A673 (cell line): ENCODE measurements around the gene PRPF38B. TPM values are rescaled to one million over a fixed set of nuclear protein-coding genes. Genes with fewer than 3 reads are reported as not detected.
"Not testable (repeated sequence)": the region's sequence is repeated elsewhere in the genome, so short reads cannot be mapped to it uniquely, and the experiment has no call there.

Experiments used
- BruUV-seq: library from RNA; stranded (reverse); fragments of 400-500 nt; replicated peaks from 2 replicates; lab custom pipeline; 2021; lab: Mats Ljungman, UMichigan
- CTCF ChIA-PET: fragments of 300-600 bp; sonication (Branson Sonifier 250); formaldehyde crosslinking; loops from one replicate; lab custom pipeline; 2022; ENCODE audit warnings: antibody characterized with exemption; lab: Charles Lee
- POLR2A ChIA-PET: fragments of 300-600 bp; sonication (Branson Sonifier 250); formaldehyde crosslinking; loops from one replicate; lab custom pipeline; 2022; ENCODE audit warnings: antibody characterized with exemption; ENCODE audit not compliant: low non-redundant PET; lab: Charles Lee
- DNase-seq: peaks from one replicate; pipeline ENCODE4 v3.0.0-alpha.2; 2015; ENCODE audit warnings: low spot score
- H3K27ac ChIP-seq: fragments of 200-600 bp; sonication (generic); 2 replicates; pipeline ENCODE4 v1.5.1; 2016; ENCODE audit warnings: mixed run types, low read depth, mild to moderate bottlenecking, mixed read lengths, antibody characterized with exemption, low read length; ENCODE audit not compliant: poor library complexity, severe bottlenecking
- H3K27me3 ChIP-seq: fragments of 200-600 bp; sonication (generic); replicated peaks from 2 replicates; pipeline ENCODE4 v1.6.1; 2017; ENCODE audit warnings: mixed run types, low read depth, mild to moderate bottlenecking, mixed read lengths, antibody characterized with exemption, low read length; ENCODE audit not compliant: insufficient read depth, poor library complexity
- H3K36me3 ChIP-seq: fragments of 200-600 bp; sonication (generic); 2 replicates; pipeline ENCODE4 v1.6.1; 2016; ENCODE audit warnings: mixed run types, mild to moderate bottlenecking, mixed read lengths, antibody characterized with exemption, low read length; ENCODE audit not compliant: insufficient read depth, poor library complexity, severe bottlenecking
- H3K4me1 ChIP-seq: fragments of 200-600 bp; sonication (generic); 2 replicates; pipeline ENCODE4 v1.6.1; 2017; ENCODE audit warnings: mixed run types, mild to moderate bottlenecking, mixed read lengths, antibody characterized with exemption, low read length; ENCODE audit not compliant: insufficient read depth, poor library complexity, severe bottlenecking
- H3K4me3 ChIP-seq: fragments of 200-600 bp; sonication (generic); 2 replicates; pipeline ENCODE4 v1.5.1; 2016; ENCODE audit warnings: low read depth, mixed run types, mild to moderate bottlenecking, mixed read lengths, low read length; ENCODE audit not compliant: poor library complexity, severe bottlenecking
- H3K9me3 ChIP-seq: fragments of 200-600 bp; sonication (generic); 2 replicates; pipeline ENCODE4 v1.6.1; 2016; ENCODE audit warnings: mixed run types, low read depth, mild to moderate bottlenecking, mixed read lengths, antibody characterized with exemption, low read length; ENCODE audit not compliant: poor library complexity, severe bottlenecking
- EZH2 ChIP-seq: fragments of 200-600 bp; sonication (generic); IDR thresholded peaks from 2 replicates; pipeline ENCODE4 v1.6.1; 2017; ENCODE audit warnings: borderline replicate concordance, low read depth, mild to moderate bottlenecking, mixed read lengths, antibody characterized with exemption, low read length; ENCODE audit not compliant: poor library complexity, severe bottlenecking
- intact Hi-C: fragments of 100-400 bp; cut with micrococcal nuclease; formaldehyde crosslinking; loops from one replicate; pipeline ENCODE4 v1.10.0; 2022; ENCODE audit not compliant: unreplicated experiment
- total RNA-seq: library from RNA; stranded (reverse); gene quantifications from 2 replicates; pipeline ENCODE4 v1.2.3, GENCODE V29; 2021
- TF ChIP-seq, protein P1 (sequence below): fragments of 300-800, 200-600 bp; sonication (generic); conservative IDR thresholded peaks from 2 replicates; pipeline ENCODE4 v1.5.1; 2017; ENCODE audit warnings: low read depth, mild to moderate bottlenecking, antibody characterized with exemption, low read length, moderate library complexity, mixed read lengths

Gene PRPF38B
- total RNA-seq, 1 experiment from 2014 or later, result 59.5 TPM

- Histone ChIP-seq H3K4me3 (no peak overlapping the region), H3K27me3 (no peaks in the 10 kb centered on the region), H3K4me1 (no peaks in the 10 kb centered on the region), H3K27ac (no peak overlapping the region), H3K9me3 (no peaks in the 10 kb centered on the region), H3K36me3 (no peaks in the 10 kb centered on the region)
- ChIA-PET CTCF (no interaction called here), POLR2A (no interaction called here)
- TF ChIP-seq EZH2, result no peak
- TF ChIP-seq, protein P1, sequence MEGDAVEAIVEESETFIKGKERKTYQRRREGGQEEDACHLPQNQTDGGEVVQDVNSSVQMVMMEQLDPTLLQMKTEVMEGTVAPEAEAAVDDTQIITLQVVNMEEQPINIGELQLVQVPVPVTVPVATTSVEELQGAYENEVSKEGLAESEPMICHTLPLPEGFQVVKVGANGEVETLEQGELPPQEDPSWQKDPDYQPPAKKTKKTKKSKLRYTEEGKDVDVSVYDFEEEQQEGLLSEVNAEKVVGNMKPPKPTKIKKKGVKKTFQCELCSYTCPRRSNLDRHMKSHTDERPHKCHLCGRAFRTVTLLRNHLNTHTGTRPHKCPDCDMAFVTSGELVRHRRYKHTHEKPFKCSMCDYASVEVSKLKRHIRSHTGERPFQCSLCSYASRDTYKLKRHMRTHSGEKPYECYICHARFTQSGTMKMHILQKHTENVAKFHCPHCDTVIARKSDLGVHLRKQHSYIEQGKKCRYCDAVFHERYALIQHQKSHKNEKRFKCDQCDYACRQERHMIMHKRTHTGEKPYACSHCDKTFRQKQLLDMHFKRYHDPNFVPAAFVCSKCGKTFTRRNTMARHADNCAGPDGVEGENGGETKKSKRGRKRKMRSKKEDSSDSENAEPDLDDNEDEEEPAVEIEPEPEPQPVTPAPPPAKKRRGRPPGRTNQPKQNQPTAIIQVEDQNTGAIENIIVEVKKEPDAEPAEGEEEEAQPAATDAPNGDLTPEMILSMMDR, result no peak
- intact Hi-C loops, result no loop called here
- BruUV-seq, result no TSS peak
- no peak for DNase-seq
Measured at GRCh38 chr1:108679586-108680213, 12.4 kb upstream of the PRPF38B start.

- H3K27me3 ChIP-seq, CTCF ChIA-PET, POLR2A ChIA-PET, H3K27ac ChIP-seq, intact Hi-C loops, DNase-seq, H3K36me3 ChIP-seq, H3K4me1 ChIP-seq, BruUV-seq, H3K9me3 ChIP-seq, H3K4me3 ChIP-seq: not testable (repeated sequence)
Measured at GRCh38 chr1:108681701-108682100, 10.4 kb upstream of the PRPF38B start.

- H3K36me3 ChIP-seq, result no peaks in the 10 kb centered on the region
- no peaks in the 10 kb centered on the region for H3K27me3 ChIP-seq
- ChIA-PET POLR2A (no interaction called here), CTCF (no interaction called here)
- BruUV-seq, result no TSS peak
- peaks cover 4% of the 10 kb centered on the region for H3K4me1 ChIP-seq
- TF ChIP-seq EZH2, result no peak
- TF ChIP-seq, protein P1, result no peak
- H3K9me3 ChIP-seq, result no peaks in the 10 kb centered on the region
- DNase-seq, result no peak
- H3K27ac ChIP-seq, result no peak overlapping the region
- intact Hi-C loops, result no loop called here
- H3K4me3 ChIP-seq, result no peak overlapping the region
Measured at GRCh38 chr1:108685529-108685928, 6.6 kb upstream of the PRPF38B start.
